Activated CD4-positive, CD25-positive, alpha-beta regulatory T cell (primary cell): ENCODE data around the gene WDR49.
"Not testable (repeated sequence)": the region's sequence is repeated elsewhere in the genome, so short reads cannot be mapped to it uniquely, and the experiment has no call there.

Source experiments
- DNase-seq, 4 experiments: peaks; one replicate each; lab custom pipeline; 2025; lab: John Stamatoyannopoulos, UW

Gene WDR49

DNA sequence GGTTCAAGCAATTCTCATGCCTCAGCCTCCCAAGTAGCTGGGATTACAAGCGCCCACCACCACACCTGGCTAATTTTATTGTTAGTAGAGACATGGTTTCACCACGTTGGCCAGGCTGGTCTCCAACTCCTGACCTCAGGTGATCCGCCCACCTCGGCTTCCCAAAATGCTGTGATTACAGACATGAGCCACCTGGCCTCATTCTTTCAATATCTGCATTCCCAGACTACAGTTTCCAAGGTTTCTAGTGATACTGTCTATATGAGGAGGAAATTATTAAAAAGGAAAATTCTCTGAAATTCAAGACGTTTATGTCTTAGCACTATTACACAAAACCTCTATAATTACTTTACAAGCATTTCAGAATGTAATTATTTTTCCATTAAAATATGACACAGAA, 39.5 kb downstream of the WDR49 start:
- DNase-seq, result not testable (repeated sequence)

DNA sequence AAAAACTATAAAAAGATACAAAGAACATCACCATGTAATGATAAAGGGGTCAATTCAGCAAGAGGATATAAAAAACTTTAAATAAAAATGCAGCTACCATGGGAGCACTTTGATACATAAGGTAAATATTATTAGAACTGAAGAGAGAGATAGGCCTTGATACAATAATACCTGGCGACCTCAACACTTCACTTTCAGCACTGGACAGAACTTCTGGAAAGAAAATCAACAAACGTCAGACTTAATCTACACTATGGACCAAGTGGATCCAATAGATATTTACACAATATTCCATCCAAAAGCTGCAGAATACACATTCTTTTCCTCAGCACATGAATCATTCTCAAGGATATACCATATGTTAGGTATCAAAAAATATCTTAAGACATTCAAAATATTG, 42.0 kb downstream of the WDR49 start:
- no peak for DNase-seq

GRCh38 chr3:167609156-167609555, 44.6 kb downstream of the WDR49 start:
- DNase-seq, result no peak

GRCh38 chr3:167606836-167607235, 46.9 kb downstream of the WDR49 start:
- DNase-seq, result no peak

- DNase-seq, result no peak
These were observed 47.9 kb downstream of the WDR49 start for GRCh38 chr3:167605871-167606270.

GRCh38 chr3:167602041-167602440, 51.7 kb downstream of the WDR49 start:
- DNase-seq, result no peak

- DNase-seq, result no peak
These were observed 66.1 kb downstream of the WDR49 start for GRCh38 chr3:167587651-167588050.

- no peak for DNase-seq
These were observed 78.6 kb downstream of the WDR49 start for GRCh38 chr3:167575000-167575600.

DNA sequence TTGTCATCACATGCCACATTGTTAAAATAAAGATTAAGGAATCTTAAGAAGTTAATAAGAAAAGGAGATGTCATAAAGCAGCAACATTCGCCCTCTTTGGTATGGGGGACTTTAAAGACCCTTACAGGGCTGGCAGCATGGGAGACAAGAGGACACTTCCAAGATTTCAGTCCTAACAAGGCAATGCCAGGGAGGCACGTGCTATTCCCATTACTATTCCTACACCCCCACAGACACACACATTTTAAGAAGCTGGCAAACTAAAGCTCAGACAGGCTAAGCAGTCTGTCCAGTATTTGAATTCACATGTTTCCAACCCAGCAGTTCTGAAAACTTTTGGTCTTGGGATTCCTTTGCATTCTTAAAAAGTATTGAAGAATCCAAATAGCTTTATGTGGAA, 80.8 kb downstream of the WDR49 start:
- no peak for DNase-seq

GRCh38 chr3:167568634-167569033, 85.1 kb downstream of the WDR49 start:
- DNase-seq, result no peak

GRCh38 chr3:167565489-167565888, 88.3 kb downstream of the WDR49 start:
- no peak for DNase-seq

DNA sequence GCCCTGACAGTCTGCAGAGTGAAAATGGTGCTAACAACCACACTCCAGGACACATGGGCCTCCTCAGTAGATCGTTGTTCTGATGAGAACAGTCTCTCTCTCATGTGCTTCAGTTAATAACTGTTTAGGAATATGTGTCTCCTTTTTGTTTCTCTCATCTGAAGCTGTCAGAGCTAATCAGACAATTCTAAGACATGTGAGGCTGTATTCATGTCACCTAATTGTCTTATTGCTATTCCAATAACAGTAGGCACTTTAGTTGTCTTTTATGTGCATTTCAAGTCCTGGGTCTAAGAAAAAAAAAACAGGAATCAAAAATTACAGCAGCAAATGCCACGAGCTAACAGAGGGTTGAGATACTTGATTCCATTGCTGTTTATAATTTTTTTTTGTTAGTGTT, 89.1 kb downstream of the WDR49 start:
- DNase-seq, result no peak

GRCh38 chr3:167559924-167560323, 93.8 kb downstream of the WDR49 start:
- DNase-seq, result no peak

DNA sequence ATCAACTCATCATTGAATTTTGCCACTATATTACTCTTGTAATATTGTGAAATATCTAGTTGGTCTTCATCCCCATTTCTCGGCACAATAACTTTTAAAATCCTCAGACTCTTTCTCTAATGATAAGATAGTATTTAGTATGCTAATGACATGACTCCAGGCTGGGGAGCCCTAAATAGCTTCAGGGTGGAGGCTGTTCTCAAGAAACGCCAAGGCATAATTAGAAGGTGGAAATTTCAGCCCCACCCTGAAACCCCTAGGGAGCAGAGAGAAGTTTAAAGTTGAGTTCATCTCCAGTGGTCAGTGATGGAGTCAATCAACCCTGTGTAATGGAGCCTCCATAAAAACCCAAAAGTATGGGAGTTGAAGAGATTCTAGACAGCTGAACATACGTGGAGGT, 98.8 kb downstream of the WDR49 start:
- DNase-seq, result no peak

DNA sequence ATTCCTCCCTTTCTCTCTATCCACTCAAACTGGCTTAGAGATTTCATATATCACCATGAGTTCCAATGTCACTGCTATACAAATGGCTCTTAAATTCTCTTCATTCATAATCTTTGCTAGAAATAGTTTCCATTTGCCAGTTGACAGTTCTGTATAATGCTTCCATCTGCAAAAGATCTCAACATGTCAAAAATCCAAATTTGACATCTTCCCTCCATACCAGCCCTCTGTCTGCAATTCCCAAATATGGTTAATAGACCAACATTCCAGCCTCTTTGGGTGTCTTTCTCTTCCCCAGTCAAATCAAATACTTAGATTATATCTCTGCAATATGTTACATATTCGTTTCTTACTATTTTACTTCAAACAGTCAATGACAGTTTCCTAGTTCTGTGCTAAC, 115.7 kb downstream of the WDR49 start:
- DNase-seq, result no peak

DNA sequence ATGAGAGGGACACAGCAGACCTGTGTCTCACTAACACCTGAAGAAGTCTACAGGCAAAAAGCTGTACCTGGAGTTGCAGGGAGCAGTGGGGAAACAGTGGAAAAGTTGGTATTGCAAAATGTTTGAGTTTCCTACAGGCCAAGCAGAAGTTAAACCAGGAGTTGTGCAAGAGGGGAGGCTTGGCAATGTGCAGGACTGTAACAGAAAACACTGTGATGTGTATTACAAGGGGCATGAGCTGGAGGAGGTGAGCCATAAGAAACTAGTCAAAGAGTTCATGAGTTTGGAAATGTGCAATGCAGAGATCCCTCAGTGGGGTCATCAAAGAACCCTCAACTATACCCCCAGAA, 132.8 kb downstream of the WDR49 start:
- DNase-seq, result no peak

- no peak for DNase-seq
These were observed 133.3 kb downstream of the WDR49 start for GRCh38 chr3:167520266-167521005.

DNA sequence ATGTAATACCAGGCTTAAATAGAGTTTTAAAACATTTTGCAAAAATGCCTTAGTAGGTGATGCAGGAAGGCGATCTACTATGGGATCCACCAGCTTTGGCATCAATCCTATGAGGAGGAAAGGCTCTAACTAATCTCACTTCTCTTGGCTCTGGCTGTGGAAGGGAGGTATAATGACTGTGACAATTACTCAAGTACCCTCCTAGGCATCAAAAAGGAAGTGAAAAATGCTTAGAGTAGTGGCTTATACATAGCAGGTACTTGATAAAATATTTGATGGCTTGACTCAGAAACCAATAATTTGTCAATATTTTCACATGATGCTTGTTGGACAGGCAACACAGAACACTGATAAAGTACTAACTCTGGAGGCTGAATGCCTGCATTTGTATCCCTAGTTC, 145.8 kb downstream of the WDR49 start:
- DNase-seq, result no peak

DNA sequence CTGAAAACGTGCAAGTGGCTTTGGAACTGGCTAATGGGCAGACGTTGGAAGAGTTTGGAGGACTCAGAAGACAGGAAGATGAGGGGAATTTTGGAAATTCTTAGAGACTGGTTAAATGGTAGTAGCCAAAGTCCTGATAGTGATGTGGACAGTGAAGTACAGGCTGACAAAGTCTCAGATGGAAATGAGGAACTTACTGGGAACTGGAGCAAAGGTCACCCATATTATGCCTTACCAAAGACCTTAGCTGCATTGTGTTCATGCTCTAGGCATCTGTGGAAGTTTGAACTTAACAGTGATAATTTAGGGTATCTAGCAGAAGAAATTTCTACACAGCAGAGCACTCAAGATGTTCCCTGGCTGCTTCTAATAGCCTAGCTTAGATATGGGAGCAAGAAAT, 151.3 kb downstream of the WDR49 start:
- DNase-seq, result no peak

GRCh38 chr3:167501941-167502340, 151.8 kb downstream of the WDR49 start:
- DNase-seq, result no peak

DNA sequence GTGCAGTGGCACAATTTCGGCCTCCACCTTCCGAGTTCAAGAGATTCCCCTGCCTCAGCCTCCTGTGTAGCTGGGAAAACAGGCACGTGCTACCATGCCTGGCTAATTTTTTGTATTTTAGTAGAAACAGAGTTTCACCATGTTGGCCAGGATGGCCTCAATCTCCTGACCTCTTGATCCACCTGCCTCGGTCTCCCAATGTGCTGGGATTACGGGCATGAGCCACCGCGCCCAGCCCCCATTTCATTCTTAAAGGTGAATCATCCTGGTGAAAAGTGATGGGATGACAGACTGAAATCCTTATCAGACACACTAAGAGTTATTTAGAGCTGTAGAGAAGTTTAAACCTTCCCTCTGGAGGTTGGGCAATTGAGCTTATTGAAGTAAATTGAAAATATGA, 155.8 kb downstream of the WDR49 start:
- no peak for DNase-seq

GRCh38 chr3:167493244-167493643, 160.5 kb downstream of the WDR49 start:
- DNase-seq, result no peak

GRCh38 chr3:167491621-167492020, 162.1 kb downstream of the WDR49 start:
- no peak for DNase-seq

GRCh38 chr3:167489571-167489970, 164.2 kb downstream of the WDR49 start:
- no peak for DNase-seq
